NCI-H187 treated with DMSO at 0.1 percent for 48 hours (cell line): ENCODE results near the gene TSPYL2.

Experiments
- DNase-seq: peaks from one replicate; lab custom pipeline; 2025; lab: John Stamatoyannopoulos, UW

Gene TSPYL2

DNA sequence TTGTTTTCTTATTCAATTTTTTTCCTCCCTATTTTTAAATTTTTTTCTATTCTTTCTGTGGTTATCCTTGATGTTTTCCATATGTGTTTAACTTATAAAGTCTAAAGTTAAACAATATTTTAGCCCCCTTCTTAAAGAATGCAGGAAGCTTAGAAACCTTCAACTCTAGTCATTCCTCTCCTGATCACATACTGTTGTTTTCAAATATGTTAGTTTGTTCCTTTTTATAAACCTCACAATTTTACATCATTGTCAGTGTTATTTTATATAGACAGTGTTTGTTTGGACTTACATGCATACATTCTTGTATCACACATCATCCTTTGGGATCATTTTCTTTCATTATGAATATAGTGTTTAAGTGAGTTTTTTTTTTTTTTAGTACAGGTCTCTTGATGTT, 43.3 kb downstream of the TSPYL2 start:
- DNase-seq, result no peak

DNA sequence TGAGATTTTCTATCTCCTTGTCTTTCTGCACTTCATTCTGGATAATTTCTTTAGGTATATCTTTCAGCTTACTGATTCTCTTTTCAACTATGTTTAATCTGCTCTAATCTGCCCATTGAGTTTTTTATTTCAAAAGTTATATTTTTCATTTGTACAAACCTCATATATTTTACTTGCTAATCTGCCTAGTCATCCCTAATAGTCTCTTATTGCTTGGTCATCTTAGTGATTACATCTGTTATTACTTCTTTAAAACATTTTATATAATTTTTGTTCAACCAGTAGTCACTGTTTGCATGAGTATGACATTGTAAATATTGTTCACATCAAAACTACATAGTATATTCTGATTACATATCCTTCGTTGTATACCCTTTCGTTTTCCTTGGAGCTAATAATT, 44.2 kb downstream of the TSPYL2 start:
- no peak for DNase-seq

DNA sequence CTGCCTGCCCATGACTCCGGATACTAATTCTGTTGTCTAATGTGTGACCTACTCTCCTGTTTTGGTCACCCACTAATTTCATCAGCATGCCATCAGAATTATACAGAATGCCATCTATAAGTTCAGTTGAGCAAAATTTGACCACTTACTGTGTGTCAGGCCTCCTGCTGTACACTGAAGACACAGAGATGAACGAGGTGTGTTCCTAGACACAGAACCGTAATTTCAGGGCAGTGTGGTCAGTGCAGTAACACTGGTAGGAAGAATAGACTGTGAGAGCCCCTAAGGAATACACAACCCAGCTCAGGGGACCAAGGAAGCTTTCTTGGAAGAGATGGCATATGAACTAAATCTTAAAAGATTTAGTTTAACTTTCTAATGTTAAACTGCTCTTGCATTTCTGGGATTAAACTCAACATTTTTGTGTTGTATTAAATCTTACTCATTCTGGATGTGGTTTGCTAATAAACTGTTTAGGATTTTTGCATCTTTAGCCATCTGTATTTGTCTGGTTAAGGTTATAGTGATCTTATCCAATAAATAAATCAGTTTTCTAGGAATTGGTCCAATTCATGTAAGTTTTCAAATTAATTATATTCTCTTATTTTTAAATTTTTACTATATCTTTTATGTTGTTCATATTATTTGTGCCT, 46.1 kb downstream of the TSPYL2 start:
- no peak for DNase-seq

- DNase-seq, result no peak
Observed at GRCh38 chrX:53133400-53133799, 51.2 kb downstream of the TSPYL2 start.

GRCh38 chrX:53135581-53135980, 53.4 kb downstream of the TSPYL2 start:
- DNase-seq, result no peak
